Lung (tissue), 12 donors: ENCODE results near the gene LPXN. TPM values are rescaled to one million over a fixed set of nuclear protein-coding genes. Genes with fewer than 3 reads are reported as not detected.

Experiments used
- ATAC-seq: fragments of 200-7000 bp; cut with Tn5 transposase; one replicate; pipeline ENCODE4 v1.9.1; 2020; ENCODE audit warnings: moderate number of reproducible peaks; ENCODE audit not compliant: insufficient read depth, low FRiP score
- DNase-seq, 3 donors: peaks; one replicate each; pipeline ENCODE4 v3.0.0-alpha.2; 2013 to 2017
- H3K27ac ChIP-seq, 2 donors: one replicate each; pipeline ENCODE4 v1.5.1; 2013; ENCODE audit warnings: mild to moderate bottlenecking in 2 of 2, moderate library complexity in 2 of 2, control low read depth in 1 of 2, inconsistent platforms in 1 of 2, low read depth in 1 of 2, low read length in 1 of 2
- H3K27me3 ChIP-seq, 3 donors: one replicate each; pipeline ENCODE4 v1.5.1; 2013; ENCODE audit warnings: low read length in 2 of 3; ENCODE audit not compliant: control insufficient read depth in 3 of 3, insufficient read depth in 3 of 3
- H3K36me3 ChIP-seq, 4 donors: one replicate each; pipeline ENCODE4 v1.5.1; 2013; ENCODE audit warnings: low read length in 4 of 4, mild to moderate bottlenecking in 1 of 4, moderate library complexity in 1 of 4; ENCODE audit not compliant: control insufficient read depth in 4 of 4, insufficient read depth in 4 of 4
- H3K4me1 ChIP-seq, 5 donors: one replicate each; pipeline ENCODE4 v1.5.1; 2013; ENCODE audit warnings: low read length in 5 of 5, mild to moderate bottlenecking in 2 of 5, moderate library complexity in 1 of 5; ENCODE audit not compliant: control insufficient read depth in 5 of 5, insufficient read depth in 5 of 5
- H3K4me3 ChIP-seq: one replicate; pipeline ENCODE4 v1.5.1; 2013; ENCODE audit warnings: mild to moderate bottlenecking, control low read depth, moderate library complexity
- H3K9ac ChIP-seq, 2 donors: one replicate each; pipeline ENCODE4 v1.5.1; 2013; ENCODE audit warnings: low read length in 2 of 2, control low read depth in 1 of 2; ENCODE audit not compliant: insufficient read depth in 1 of 2
- H3K9me3 ChIP-seq, 4 donors: one replicate each; pipeline ENCODE4 v1.5.1; 2013; ENCODE audit warnings: low read length in 3 of 4, mild to moderate bottlenecking in 1 of 4, moderate library complexity in 1 of 4; ENCODE audit not compliant: control insufficient read depth in 4 of 4, insufficient read depth in 3 of 4
- CTCF ChIP-seq: IDR thresholded peaks from 2 replicates; pipeline ENCODE4 v1.5.1; 2012; ENCODE audit warnings: mild to moderate bottlenecking; ENCODE audit errors: control extremely low read depth, extremely low read depth
- WGBS, 2 donors: extraction: QIAGEN DNeasy Blood & Tissue Kit; methylation state at CpG; one replicate each; pipeline ENCODE4 v1.1.7; 2013; 5-methylcytosine and 5-hydroxymethylcytosine counted together
- polyA plus RNA-seq, 2 donors: library from polyadenylated mRNA; stranded (reverse); fragments of 200-250 nt; gene quantifications; one replicate each; pipeline ENCODE4 v1.2.1, GENCODE V29; 2013
- total RNA-seq, 2 donors: library from RNA; depleted of rRNA in 1 of 2; stranded (reverse); fragments of >200 nt in 1 of 2; gene quantifications; one replicate each; pipeline ENCODE4 v1.2.1, GENCODE V29; 2014 to 2021
- donor health status: control.
- donor health status: control.
- donor health status: Bipolar disorder and iron deficiency.
- donor health status: healthy.
- donor health status: DM: yes; HTN: yes; CAD: no.

The LPXN gene
- total and polyA plus RNA-seq, 4 donors: 9.3 to 35.0 (median 25.9) TPM

DNA sequence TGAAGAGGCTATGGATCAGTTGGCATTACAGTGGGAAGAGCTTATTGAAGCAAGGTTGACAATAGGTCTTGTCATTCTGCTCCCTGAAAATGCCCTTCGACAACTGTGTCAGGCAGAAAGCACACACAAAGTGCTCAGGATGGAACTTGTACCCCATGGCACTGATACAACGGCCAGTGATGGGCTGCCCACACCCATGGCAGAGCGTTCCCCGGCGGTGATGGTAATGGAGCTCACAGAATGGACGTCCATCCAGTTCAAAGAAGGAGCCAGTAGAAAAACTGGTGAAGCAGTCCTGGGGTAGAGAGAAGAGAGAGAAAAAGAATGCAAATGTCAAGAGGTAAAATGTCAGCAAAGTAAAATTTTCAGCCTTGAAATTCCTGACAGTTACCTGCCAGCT is 48.2 kb downstream of the LPXN start:
- Histone ChIP-seq H3K4me3 (no peak overlapping the region), H3K36me3 (peaks cover 0 to 17% (median 6%) of the 10 kb centered on the region in 4 donors), H3K4me1 (peaks cover 0 to 4% (median 0%) of the 10 kb centered on the region in 5 donors), H3K9me3 (no peaks in the 10 kb centered on the region), H3K27ac (no peak overlapping the region), H3K27me3 (no peaks in the 10 kb centered on the region), H3K9ac (no peak overlapping the region)
- TF ChIP-seq CTCF: no peak
- WGBS, 2 donors: 97 to 98% methylated on average over 6 of the region's 6 CpGs
- ATAC-seq (no peak), DNase-seq (no peak)

GRCh38 chr11:58526721-58527120 is 48.9 kb downstream of the LPXN start:
- Histone ChIP-seq H3K27me3 (no peaks in the 10 kb centered on the region), H3K9me3 (no peaks in the 10 kb centered on the region), H3K27ac (no peak overlapping the region), H3K4me1 (peaks cover 0 to 4% (median 0%) of the 10 kb centered on the region in 5 donors), H3K9ac (no peak overlapping the region), H3K4me3 (no peak overlapping the region), H3K36me3 (peaks cover 0 to 13% (median 6%) of the 10 kb centered on the region in 4 donors)
- DNase-seq (peak in 1 of 3 donors; percentile 26), ATAC-seq (no peak)
- no peak for TF ChIP-seq CTCF
- 43 to 44% methylated on average over 3 of the region's 3 CpGs for WGBS, 2 donors

DNA sequence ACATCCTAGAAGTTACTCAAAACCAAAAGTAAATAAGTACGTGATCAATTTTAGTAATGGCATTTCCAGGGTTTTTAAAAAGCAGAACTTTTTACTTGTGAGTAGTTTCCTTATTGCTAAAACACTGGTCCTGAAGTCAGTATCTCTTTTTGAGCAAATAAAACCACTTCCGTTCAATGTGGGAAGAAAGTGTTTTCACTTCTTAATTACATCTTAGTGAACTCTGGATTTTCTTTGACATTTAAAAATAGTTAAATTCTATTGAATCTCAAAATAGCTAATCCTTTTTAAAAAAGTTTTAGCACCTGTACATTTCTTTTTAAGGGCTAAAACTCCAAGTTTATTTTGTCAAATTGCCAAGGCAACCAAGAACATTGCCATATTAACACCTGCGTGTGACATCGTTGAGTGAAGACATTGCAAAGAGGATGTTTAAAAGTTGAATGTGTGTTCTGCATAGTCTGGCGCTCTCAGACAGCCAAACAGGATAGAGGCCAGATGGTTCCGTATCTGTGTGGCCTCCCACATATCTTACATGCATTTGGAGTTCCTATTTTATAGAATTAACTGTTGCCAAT is 50.5 kb downstream of the LPXN start:
- H3K9me3 ChIP-seq: no peaks in the 10 kb centered on the region
- H3K4me3 ChIP-seq: no peak overlapping the region
- H3K9ac ChIP-seq: no peak overlapping the region
- H3K4me1 ChIP-seq: peaks cover 0 to 4% (median 0%) of the 10 kb centered on the region in 5 donors
- H3K36me3 ChIP-seq: peaks cover 0 to 8% (median 3%) of the 10 kb centered on the region in 4 donors
- no peak overlapping the region for H3K27ac ChIP-seq
- WGBS, 2 donors: 7 to 16% methylated on average over 6 of the region's 6 CpGs
- ATAC-seq (no peak), DNase-seq (peak in 2 of 3 donors; percentile 21 to 35)
- TF ChIP-seq CTCF: no peak
- H3K27me3 ChIP-seq: no peaks in the 10 kb centered on the region
